Measurements from ENCODE around the gene RNASE4.

The RNASE4 gene

GRCh38 chr14:20681348-20682126 lies 2.8 kb upstream of the RNASE4 start:
- Histone ChIP-seq H2AK5ac (ENCODE audit: low read length) (peak overlapping the region; percentile 30), H3K36me3 (ENCODE audit: control insufficient read depth in 1 of 2, insufficient read depth in 2 of 2, low read length in 2 of 2) (no peaks in the 10 kb centered on the region), H3K9me3 (ENCODE audit: insufficient read depth, low read depth, low read length) (no peaks in the 10 kb centered on the region), H3K27me3 (ENCODE audit: insufficient read depth, low read length) (no peaks in the 10 kb centered on the region), H3K23ac (ENCODE audit: low read length) (no peak overlapping the region), H2BK120ac (ENCODE audit: insufficient read depth, low read length, poor library complexity) (peak overlapping the region; percentile 40), H3K79me2 (ENCODE audit: control insufficient read depth, insufficient read depth, low read length, poor library complexity) (peaks cover 11% of the 10 kb centered on the region), H3K4me1 (ENCODE audit: control insufficient read depth in 1 of 2, insufficient read depth in 2 of 2, low read length in 2 of 2) (peaks cover 0 to 15% of the 10 kb centered on the region in 2 experiments), H4K12ac (ENCODE audit: low read depth, low read length) (peak overlapping the region; percentile 86), H4K8ac (ENCODE audit: low read depth, low read length) (peak overlapping the region; percentile 80), H4K91ac (ENCODE audit: low read depth, low read length) (peak overlapping the region; percentile 53), H2BK12ac (ENCODE audit: low read length) (peak overlapping the region; percentile 4), H3K14ac (ENCODE audit: low read length) (peak overlapping the region; percentile 81), H3K79me1 (ENCODE audit: low read length) (peaks cover 16% of the 10 kb centered on the region), H3K9ac (ENCODE audit: low read length) (peak overlapping the region; percentile 77), H3K4ac (ENCODE audit: low read depth, low read length) (peak overlapping the region; percentile 6), H2AFZ (ENCODE audit: insufficient read depth, low read length, poor library complexity) (peak overlapping the region; percentile 66), H3K27ac (ENCODE audit: low read depth, low read length) (peak overlapping the region; percentile 95), H3K18ac (ENCODE audit: low read length) (peak overlapping the region; percentile 33), H3K4me2 (ENCODE audit: low read length) (peak overlapping the region; percentile 79), H2BK5ac (ENCODE audit: low read depth, low read length, poor library complexity) (peak overlapping the region; percentile 37), H3K4me3 (ENCODE audit: low read depth, low read length) (peak overlapping the region; percentile 91)
- no CpG with 5 or more reads among the region's 25 CpGs for WGBS (ENCODE audit: extremely low coverage, insufficient coverage, insufficient read length)
- peak; percentile 93 to 94 for DNase-seq

GRCh38 chr14:20682127-20682434 lies 2.3 kb upstream of the RNASE4 start:
- Histone ChIP-seq H2AFZ (ENCODE audit: insufficient read depth, low read length, poor library complexity) (peak overlapping the region; percentile 66), H3K23ac (ENCODE audit: low read length) (no peak overlapping the region), H3K27ac (ENCODE audit: low read depth, low read length) (peak overlapping the region; percentile 95), H3K4ac (ENCODE audit: low read depth, low read length) (no peak overlapping the region), H2BK12ac (ENCODE audit: low read length) (peak overlapping the region; percentile 4), H3K18ac (ENCODE audit: low read length) (peak overlapping the region; percentile 33), H3K9ac (ENCODE audit: low read length) (peak overlapping the region; percentile 77), H3K9me3 (ENCODE audit: insufficient read depth, low read depth, low read length) (no peaks in the 10 kb centered on the region), H3K79me2 (ENCODE audit: control insufficient read depth, insufficient read depth, low read length, poor library complexity) (peaks cover 11% of the 10 kb centered on the region), H4K8ac (ENCODE audit: low read depth, low read length) (peak overlapping the region; percentile 80), H3K4me3 (ENCODE audit: low read depth, low read length) (peak overlapping the region; percentile 91), H3K79me1 (ENCODE audit: low read length) (peaks cover 16% of the 10 kb centered on the region), H2AK5ac (ENCODE audit: low read length) (peak overlapping the region; percentile 30), H4K12ac (ENCODE audit: low read depth, low read length) (peak overlapping the region; percentile 86), H3K27me3 (ENCODE audit: insufficient read depth, low read length) (no peaks in the 10 kb centered on the region), H2BK5ac (ENCODE audit: low read depth, low read length, poor library complexity) (peak overlapping the region; percentile 37), H3K4me1 (ENCODE audit: control insufficient read depth in 1 of 2, insufficient read depth in 2 of 2, low read length in 2 of 2) (peaks cover 0 to 15% of the 10 kb centered on the region in 2 experiments), H3K36me3 (ENCODE audit: control insufficient read depth in 1 of 2, insufficient read depth in 2 of 2, low read length in 2 of 2) (no peaks in the 10 kb centered on the region), H3K14ac (ENCODE audit: low read length) (peak overlapping the region; percentile 81), H4K91ac (ENCODE audit: low read depth, low read length) (peak overlapping the region; percentile 53), H3K4me2 (ENCODE audit: low read length) (peak overlapping the region; percentile 79), H2BK120ac (ENCODE audit: insufficient read depth, low read length, poor library complexity) (peak overlapping the region; percentile 40)
- no peak for DNase-seq
- WGBS (ENCODE audit: extremely low coverage, insufficient coverage, insufficient read length) = no CpG with 5 or more reads among the region's 11 CpGs

GRCh38 chr14:20682435-20683124 lies 1.8 kb upstream of the RNASE4 start:
- Histone ChIP-seq H4K8ac (ENCODE audit: low read depth, low read length) (peak overlapping the region; percentile 98), H3K23ac (ENCODE audit: low read length) (no peak overlapping the region), H2BK120ac (ENCODE audit: insufficient read depth, low read length, poor library complexity) (peak overlapping the region; percentile 86), H2BK12ac (ENCODE audit: low read length) (peak overlapping the region; percentile 5), H3K79me2 (ENCODE audit: control insufficient read depth, insufficient read depth, low read length, poor library complexity) (peaks cover 11% of the 10 kb centered on the region), H3K79me1 (ENCODE audit: low read length) (peaks cover 16% of the 10 kb centered on the region), H3K4me2 (ENCODE audit: low read length) (peak overlapping the region; percentile 79), H4K91ac (ENCODE audit: low read depth, low read length) (peak overlapping the region; percentile 95), H2AK5ac (ENCODE audit: low read length) (peak overlapping the region; percentile 53), H3K4me3 (ENCODE audit: low read depth, low read length) (peak overlapping the region; percentile 91), H3K18ac (ENCODE audit: low read length) (peak overlapping the region; percentile 96), H3K27me3 (ENCODE audit: insufficient read depth, low read length) (no peaks in the 10 kb centered on the region), H3K9me3 (ENCODE audit: insufficient read depth, low read depth, low read length) (no peaks in the 10 kb centered on the region), H3K9ac (ENCODE audit: low read length) (peak overlapping the region; percentile 95), H4K12ac (ENCODE audit: low read depth, low read length) (peak overlapping the region; percentile 98), H3K36me3 (ENCODE audit: control insufficient read depth in 1 of 2, insufficient read depth in 2 of 2, low read length in 2 of 2) (no peaks in the 10 kb centered on the region), H3K27ac (ENCODE audit: low read depth, low read length) (peak overlapping the region; percentile 95), H3K4ac (ENCODE audit: low read depth, low read length) (peak overlapping the region; percentile 83), H2BK5ac (ENCODE audit: low read depth, low read length, poor library complexity) (peak overlapping the region; percentile 87), H2AFZ (ENCODE audit: insufficient read depth, low read length, poor library complexity) (peak overlapping the region; percentile 89), H3K14ac (ENCODE audit: low read length) (peak overlapping the region; percentile 96), H3K4me1 (ENCODE audit: control insufficient read depth in 1 of 2, insufficient read depth in 2 of 2, low read length in 2 of 2) (peaks cover 0 to 15% of the 10 kb centered on the region in 2 experiments)
- peak; percentile 90 to 92 for DNase-seq
- no CpG with 5 or more reads among the region's 40 CpGs for WGBS (ENCODE audit: extremely low coverage, insufficient coverage, insufficient read length)

GRCh38 chr14:20683125-20683890 lies 1.1 kb upstream of the RNASE4 start:
- peak overlapping the region; percentile 89 for H2AFZ ChIP-seq (ENCODE audit: insufficient read depth, low read length, poor library complexity)
- H4K12ac ChIP-seq (ENCODE audit: low read depth, low read length) = peak overlapping the region; percentile 98
- peak overlapping the region; percentile 87 for H2BK5ac ChIP-seq (ENCODE audit: low read depth, low read length, poor library complexity)
- peak overlapping the region; percentile 96 for H3K18ac ChIP-seq (ENCODE audit: low read length)
- peaks cover 0 to 15% of the 10 kb centered on the region in 2 experiments for H3K4me1 ChIP-seq (ENCODE audit: control insufficient read depth in 1 of 2, insufficient read depth in 2 of 2, low read length in 2 of 2)
- H3K79me2 ChIP-seq (ENCODE audit: control insufficient read depth, insufficient read depth, low read length, poor library complexity) = peaks cover 11% of the 10 kb centered on the region
- H3K4ac ChIP-seq (ENCODE audit: low read depth, low read length) = peak overlapping the region; percentile 83
- peak overlapping the region; percentile 38 for H2BK12ac ChIP-seq (ENCODE audit: low read length)
- H3K4me2 ChIP-seq (ENCODE audit: low read length) = peak overlapping the region; percentile 79
- no peaks in the 10 kb centered on the region for H3K9me3 ChIP-seq (ENCODE audit: insufficient read depth, low read depth, low read length)
- peak overlapping the region; percentile 91 for H3K4me3 ChIP-seq (ENCODE audit: low read depth, low read length)
- H2BK120ac ChIP-seq (ENCODE audit: insufficient read depth, low read length, poor library complexity) = peak overlapping the region; percentile 86
- WGBS (ENCODE audit: extremely low coverage, insufficient coverage, insufficient read length) = no CpG with 5 or more reads among the region's 38 CpGs
- H3K27me3 ChIP-seq (ENCODE audit: insufficient read depth, low read length) = no peaks in the 10 kb centered on the region
- H4K91ac ChIP-seq (ENCODE audit: low read depth, low read length) = peak overlapping the region; percentile 95
- H3K14ac ChIP-seq (ENCODE audit: low read length) = peak overlapping the region; percentile 96
- peak overlapping the region; percentile 98 for H4K8ac ChIP-seq (ENCODE audit: low read depth, low read length)
- H3K9ac ChIP-seq (ENCODE audit: low read length) = peak overlapping the region; percentile 95
- peak overlapping the region; percentile 53 for H2AK5ac ChIP-seq (ENCODE audit: low read length)
- no peaks in the 10 kb centered on the region for H3K36me3 ChIP-seq (ENCODE audit: control insufficient read depth in 1 of 2, insufficient read depth in 2 of 2, low read length in 2 of 2)
- H3K27ac ChIP-seq (ENCODE audit: low read depth, low read length) = peak overlapping the region; percentile 95
- no peak overlapping the region for H3K23ac ChIP-seq (ENCODE audit: low read length)
- peaks cover 16% of the 10 kb centered on the region for H3K79me1 ChIP-seq (ENCODE audit: low read length)
- peak; percentile 62 to 89 for DNase-seq

Data from trophoblast cell (in vitro differentiated cells and primary cell).